ENCODE measurements around the gene CTNNBL1.
"Not testable (repeated sequence)": the region's sequence is repeated elsewhere in the genome, so short reads cannot be mapped to it uniquely, and the experiment has no call there.

CTNNBL1 gene, protein sequence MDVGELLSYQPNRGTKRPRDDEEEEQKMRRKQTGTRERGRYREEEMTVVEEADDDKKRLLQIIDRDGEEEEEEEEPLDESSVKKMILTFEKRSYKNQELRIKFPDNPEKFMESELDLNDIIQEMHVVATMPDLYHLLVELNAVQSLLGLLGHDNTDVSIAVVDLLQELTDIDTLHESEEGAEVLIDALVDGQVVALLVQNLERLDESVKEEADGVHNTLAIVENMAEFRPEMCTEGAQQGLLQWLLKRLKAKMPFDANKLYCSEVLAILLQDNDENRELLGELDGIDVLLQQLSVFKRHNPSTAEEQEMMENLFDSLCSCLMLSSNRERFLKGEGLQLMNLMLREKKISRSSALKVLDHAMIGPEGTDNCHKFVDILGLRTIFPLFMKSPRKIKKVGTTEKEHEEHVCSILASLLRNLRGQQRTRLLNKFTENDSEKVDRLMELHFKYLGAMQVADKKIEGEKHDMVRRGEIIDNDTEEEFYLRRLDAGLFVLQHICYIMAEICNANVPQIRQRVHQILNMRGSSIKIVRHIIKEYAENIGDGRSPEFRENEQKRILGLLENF

GRCh38 chr20:37693635-37694626 lies at the start of gene CTNNBL1:
CTNNBL1 (plus strand) TSS chr20:37694030; CDS start chr20:37694123, 93 bp downstream.
- DNase-seq: peak; percentile 98 to 99

- DNase-seq: no peak
These were observed 49.2 kb upstream of the CTNNBL1 start for GRCh38 chr20:37644605-37645004.

GRCh38 chr20:37647946-37648345 lies 45.9 kb upstream of the CTNNBL1 start:
- peak in 1 of 2 experiments; percentile 17 for DNase-seq

- DNase-seq: no peak
These were observed 44.8 kb upstream of the CTNNBL1 start for GRCh38 chr20:37649017-37649416.

- no peak for DNase-seq
These were observed 44.0 kb upstream of the CTNNBL1 start for GRCh38 chr20:37649676-37650370.

- DNase-seq: no peak
These were observed 43.2 kb upstream of the CTNNBL1 start for GRCh38 chr20:37650661-37651060.

- DNase-seq: peak; percentile 66 to 86
These were observed 41.9 kb upstream of the CTNNBL1 start for GRCh38 chr20:37651932-37652331.

DNA sequence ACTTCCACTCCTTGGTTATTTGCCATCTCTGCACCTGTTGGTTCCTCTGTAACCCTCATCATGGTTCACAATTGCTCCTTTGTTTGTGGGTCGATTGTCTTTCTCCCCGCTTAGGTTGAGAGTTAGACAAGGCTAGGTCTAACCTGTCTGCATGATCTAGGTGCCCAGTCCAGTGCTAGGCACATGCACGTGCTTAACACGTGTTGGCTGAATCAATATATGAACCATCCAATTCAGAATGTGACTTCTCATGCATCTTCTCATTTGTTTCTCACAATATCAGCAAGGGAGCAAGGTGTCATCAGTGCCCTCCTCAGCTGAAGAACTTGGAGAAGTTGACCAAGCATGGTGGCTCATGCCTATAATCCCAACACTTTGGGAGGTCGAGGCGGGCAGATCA lies 36.9 kb upstream of the CTNNBL1 start:
- DNase-seq: no peak

- DNase-seq: peak; percentile 65 to 94
These were observed 35.7 kb upstream of the CTNNBL1 start for GRCh38 chr20:37657924-37658804.

GRCh38 chr20:37661519-37661918 lies 32.3 kb upstream of the CTNNBL1 start:
- no peak for DNase-seq

DNA sequence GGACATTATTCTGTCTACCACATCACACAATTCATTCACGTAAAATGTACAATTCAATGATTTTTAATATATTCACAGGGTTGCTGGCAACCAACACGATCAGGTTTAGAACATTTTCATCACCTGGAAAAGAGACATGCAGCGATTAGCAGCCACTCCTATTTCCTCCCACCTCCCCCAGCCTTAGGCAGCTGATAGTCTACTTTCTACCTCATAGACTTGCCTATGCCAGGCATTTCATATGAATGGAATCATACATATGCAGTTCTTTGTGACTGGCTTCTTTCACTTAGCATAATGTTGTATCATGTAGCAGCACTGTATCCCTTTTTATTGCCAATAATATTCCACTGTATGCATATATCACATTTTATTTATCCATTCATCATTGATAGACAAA lies 31.5 kb upstream of the CTNNBL1 start:
- DNase-seq: no peak

- DNase-seq: not testable (repeated sequence)
These were observed 29.2 kb upstream of the CTNNBL1 start for GRCh38 chr20:37664595-37664994.

DNA sequence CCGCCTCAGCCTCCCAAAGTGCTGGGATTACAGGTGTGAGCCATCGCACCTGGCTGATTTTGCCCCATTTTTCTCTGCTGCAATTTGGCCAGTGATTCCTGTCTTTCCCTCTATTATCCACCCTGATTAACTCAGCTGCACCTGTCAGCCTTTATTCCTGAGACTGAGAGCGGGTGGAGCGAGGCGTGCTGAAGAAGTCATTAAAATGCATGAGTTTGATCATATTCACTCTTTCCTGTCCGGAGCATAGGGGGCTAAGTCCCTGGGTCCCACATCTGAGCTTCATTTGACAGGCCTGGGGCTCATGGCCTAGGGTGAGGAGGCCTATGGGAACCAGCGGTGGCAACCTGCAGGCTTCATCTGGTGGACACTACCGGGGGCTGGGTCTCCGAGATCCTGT lies 25.7 kb upstream of the CTNNBL1 start:
- DNase-seq: no peak

GRCh38 chr20:37669062-37669772 lies 24.6 kb upstream of the CTNNBL1 start:
- peak in 1 of 2 experiments; percentile 33 for DNase-seq

- DNase-seq: peak; percentile 13 to 36
These were observed 24.0 kb upstream of the CTNNBL1 start for GRCh38 chr20:37669773-37670236.

GRCh38 chr20:37670351-37670791 lies 23.5 kb upstream of the CTNNBL1 start:
- DNase-seq: peak; percentile 87

GRCh38 chr20:37672143-37672542 lies 21.7 kb upstream of the CTNNBL1 start:
- DNase-seq: no peak

GRCh38 chr20:37673444-37673843 lies 20.4 kb upstream of the CTNNBL1 start:
- DNase-seq: peak; percentile 95 to 98

DNA sequence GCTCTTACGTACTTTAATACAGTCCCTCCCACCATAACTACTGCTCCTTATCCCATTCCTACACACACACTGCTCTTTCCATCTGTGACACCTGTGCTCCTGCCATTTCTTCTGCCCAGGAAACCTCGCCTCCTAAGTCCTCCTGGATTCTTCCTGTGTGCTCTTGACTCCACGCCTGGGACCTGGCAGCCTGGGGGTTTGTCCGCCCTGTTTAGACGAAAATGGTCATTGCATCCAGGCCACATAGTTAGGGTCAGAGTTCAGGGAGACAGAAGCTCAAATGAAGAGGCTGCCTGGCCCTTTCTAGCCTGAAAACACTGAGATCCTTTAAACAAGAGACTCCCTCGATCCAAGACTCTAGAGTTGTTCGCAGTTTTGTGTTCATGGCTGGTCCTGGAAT lies 17.4 kb upstream of the CTNNBL1 start:
- no peak for DNase-seq
